Measurements from ENCODE around the gene EVX1.

EVX1 gene

GRCh38 chr7:27242555-27243339, at the start of gene EVX1:
EVX1 (plus strand) TSS chr7:27242802; CDS start chr7:27243031, 229 bp downstream.
- peak in 1 of 3 donors; percentile 26 for DNase-seq (ENCODE audit: low read depth in 3 of 3)

DNA sequence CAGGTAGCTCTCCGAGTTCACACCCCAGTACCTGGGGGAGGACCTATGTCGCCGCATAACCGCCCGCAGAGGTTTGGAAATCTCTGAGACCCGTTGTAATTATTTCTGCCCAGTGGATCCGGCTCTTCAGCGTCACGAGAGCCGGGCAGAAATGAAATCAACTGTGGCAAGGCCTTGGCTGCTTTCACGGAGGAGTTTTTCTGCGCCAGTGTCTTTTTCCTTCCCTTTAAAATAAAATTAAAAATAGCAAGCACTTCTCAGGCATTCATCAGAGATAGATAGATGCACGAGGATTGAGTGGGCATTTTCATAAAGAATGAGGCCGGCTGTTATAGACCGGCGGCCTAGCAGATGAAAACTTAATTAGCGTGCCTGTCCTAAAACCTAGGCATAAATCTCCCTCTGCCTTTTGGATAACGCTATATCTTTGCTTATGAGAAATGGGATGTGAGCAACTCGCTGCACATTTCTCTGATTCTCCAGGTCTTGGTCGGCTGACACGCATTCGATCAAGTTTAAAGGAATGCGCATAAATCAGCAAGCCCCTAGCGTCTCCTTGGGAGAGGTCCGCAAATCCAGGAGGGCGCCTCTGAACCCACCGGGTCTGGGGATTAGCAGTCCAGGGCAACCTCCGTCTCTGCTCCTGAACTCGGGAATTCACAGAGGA, 49.1 kb upstream of the EVX1 start:
- no peak for DNase-seq (ENCODE audit: low read depth in 3 of 3)

GRCh38 chr7:27194002-27194352, 48.6 kb upstream of the EVX1 start:
- DNase-seq (ENCODE audit: low read depth in 3 of 3): no peak

- DNase-seq (ENCODE audit: low read depth in 3 of 3): no peak
Observed at GRCh38 chr7:27194686-27195379, 47.8 kb upstream of the EVX1 start.

DNA sequence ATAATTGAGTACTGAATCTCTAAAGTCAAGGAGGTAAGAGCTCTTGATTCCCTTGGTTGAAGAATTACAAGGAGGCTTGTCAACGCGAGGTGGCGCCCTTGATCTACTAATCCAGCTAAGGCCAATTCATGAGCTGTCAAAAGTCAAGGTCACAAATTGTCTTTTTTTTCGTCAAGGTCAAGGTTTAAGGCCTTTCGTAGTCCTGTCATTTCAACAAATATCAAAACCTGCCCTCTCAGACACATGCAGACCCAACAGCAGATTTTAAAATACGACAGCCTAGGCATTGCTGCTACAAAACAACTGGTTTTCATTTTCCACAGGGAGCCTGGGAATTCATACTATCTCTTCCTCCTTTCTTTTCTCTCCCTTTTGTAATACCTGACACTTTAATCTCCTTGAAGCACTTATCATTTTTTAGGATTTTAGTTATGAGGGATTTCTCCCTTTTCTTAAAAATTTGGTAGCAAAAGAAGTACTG, 46.3 kb upstream of the EVX1 start:
- peak; percentile 67 to 76 (median 74) for DNase-seq (ENCODE audit: low read depth in 3 of 3)

DNA sequence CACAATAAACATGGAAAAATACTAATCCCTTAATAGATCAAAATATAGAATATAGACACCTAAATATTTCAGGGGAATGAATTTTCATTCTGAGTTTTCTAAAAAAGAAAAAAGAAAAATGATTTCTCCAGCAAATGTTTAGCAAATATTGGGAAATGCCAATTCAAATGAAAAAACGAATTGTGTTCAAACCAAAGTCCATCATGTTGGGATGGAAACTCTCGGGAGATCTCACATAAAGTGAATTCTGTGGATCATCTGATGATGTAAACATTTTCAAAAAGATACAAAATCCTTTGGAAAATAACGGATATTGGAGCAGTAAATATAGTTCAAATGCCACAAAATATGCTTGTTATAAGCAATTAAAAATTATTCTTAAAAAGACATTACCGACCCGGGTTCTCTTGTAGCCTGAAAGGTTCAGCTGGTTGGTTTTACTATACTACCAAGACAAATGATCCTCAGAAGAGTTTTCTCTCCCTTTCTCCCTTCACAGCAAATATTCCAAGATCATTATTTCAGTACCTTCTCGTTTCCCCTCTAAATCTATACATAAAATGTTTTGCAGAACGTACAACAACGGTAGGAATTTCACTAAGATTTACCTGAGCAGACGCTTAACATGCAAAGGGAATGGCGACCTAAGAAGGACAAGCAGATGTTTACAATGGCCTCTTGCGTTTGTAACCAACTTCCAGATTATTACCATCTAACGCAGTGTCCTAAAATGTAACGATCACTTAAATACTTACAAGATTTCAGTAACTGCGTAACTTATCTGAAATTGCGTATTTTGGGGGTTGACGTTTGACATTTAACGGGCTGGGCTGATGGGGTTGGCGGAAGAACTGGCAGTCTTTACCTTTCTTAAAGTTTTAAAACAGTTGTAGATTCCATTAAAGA, 45.2 kb upstream of the EVX1 start:
- no peak for DNase-seq (ENCODE audit: low read depth in 3 of 3)

- DNase-seq (ENCODE audit: low read depth in 3 of 3): no peak
Observed at GRCh38 chr7:27198138-27198841, 44.3 kb upstream of the EVX1 start.

DNA sequence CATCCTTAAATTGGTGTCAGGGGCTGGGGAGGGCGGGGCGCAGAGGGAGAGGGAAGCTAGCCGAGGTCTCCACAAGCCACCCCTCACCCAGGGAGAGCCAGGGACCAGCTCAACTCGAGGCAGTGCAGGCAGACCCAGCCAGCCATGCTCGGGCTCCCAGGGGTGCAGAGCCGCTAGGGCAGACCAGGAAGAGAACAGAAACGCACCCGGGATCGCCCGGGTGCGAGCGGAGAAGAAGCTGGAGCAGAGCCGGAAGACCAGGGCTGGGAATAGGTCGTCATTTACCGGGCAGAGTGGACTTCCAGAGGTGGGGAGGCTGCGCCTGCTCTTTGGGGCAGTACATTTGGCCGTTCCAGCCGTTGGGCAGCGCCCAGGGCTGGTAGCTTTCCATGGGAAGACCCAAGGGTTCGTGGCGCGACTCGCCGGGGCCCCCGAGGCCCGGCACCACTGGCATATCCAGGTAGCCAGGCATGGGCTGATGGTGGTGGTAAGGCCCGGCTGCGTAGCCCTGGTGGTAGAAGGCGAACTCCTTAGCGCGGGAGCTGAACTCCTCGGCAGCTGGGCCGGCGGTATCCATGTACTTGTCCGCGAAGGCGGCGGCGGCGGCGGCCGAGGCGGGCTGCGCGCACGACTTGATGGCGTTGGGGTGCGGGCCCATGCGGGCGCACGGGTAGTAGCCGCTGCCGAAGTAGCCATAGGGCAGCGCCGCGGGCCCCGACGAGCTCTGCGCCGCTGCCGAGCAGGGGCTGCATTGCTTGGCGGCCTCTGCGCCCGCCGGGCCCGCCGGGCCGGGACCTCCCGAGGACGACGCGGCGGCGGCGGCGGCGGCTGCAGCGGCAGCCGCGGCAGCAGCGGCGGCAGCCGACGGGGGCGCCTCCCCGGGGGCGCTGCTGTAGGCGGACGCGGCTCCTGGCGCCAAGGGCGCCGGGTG, 43.5 kb upstream of the EVX1 start:
- DNase-seq (ENCODE audit: low read depth in 3 of 3): no peak

- DNase-seq (ENCODE audit: low read depth in 3 of 3): no peak
Observed at GRCh38 chr7:27199849-27200760, 42.5 kb upstream of the EVX1 start, which contains the start of gene HOXA13. HOXA13 (minus strand) TSS chr7:27200091; CDS start chr7:27200077, 14 bp downstream.

DNA sequence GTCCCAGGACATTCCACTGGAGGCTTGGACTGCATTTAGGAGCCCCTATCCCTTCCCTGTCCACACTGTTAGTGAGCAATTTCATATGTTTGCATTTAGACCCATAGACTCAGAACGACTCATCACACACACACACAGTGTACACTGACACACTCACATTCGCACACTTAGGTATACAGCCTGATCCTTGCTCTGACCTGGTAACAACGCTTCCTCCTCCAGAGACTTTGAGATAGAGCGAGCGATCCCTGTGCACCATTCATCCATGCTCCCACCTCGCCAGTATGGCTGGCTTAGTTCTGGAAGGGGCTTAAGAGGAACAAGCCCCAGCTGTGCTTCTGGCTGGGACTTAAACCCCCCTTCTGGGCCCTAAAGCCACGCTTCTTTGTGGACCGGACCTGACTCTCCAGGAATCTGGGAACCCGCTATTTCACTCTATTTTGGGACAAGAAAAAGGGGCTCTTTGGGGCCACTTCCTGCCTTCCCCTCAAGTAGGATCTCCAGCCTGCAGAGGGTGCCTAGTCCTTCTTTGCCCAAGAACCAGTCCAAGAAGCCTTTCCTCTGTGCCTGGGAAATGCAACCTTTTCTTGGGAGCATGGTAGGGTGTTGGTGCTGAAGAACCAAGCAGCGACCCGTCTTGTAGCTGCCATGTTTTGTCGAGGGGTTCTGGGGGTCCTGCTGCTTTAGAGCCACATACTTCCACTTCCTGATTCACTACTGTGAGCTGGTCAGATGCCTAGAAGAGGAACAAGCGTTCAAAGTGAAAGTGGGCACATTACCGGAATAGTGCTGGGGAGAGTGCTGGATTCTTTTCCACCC, 41.6 kb upstream of the EVX1 start:
- DNase-seq (ENCODE audit: low read depth in 3 of 3): no peak

- no peak for DNase-seq (ENCODE audit: low read depth in 3 of 3)
Observed at GRCh38 chr7:27201580-27202017, 41.0 kb upstream of the EVX1 start.

- DNase-seq (ENCODE audit: low read depth in 3 of 3): no peak
Observed at GRCh38 chr7:27202018-27202861, 40.4 kb upstream of the EVX1 start.

- no peak for DNase-seq (ENCODE audit: low read depth in 3 of 3)
Observed at GRCh38 chr7:27202862-27203134, 39.8 kb upstream of the EVX1 start.

GRCh38 chr7:27203365-27203953, 39.1 kb upstream of the EVX1 start:
- no peak for DNase-seq (ENCODE audit: low read depth in 3 of 3)

- no peak for DNase-seq (ENCODE audit: low read depth in 3 of 3)
Observed at GRCh38 chr7:27203964-27204594, 38.5 kb upstream of the EVX1 start.

GRCh38 chr7:27204851-27205322, 37.7 kb upstream of the EVX1 start:
- DNase-seq (ENCODE audit: low read depth in 3 of 3): no peak
